ENCODE data around the gene CCDC102B.

The CCDC102B gene

GRCh38 chr18:68800075-68800474 lies 2.2 kb downstream of the CCDC102B start:
- Histone ChIP-seq H3K4me1 (ENCODE audit: control insufficient read depth, low read length) (no peaks in the 10 kb centered on the region), H3K27me3 (ENCODE audit: control insufficient read depth, low read length) (no peaks in the 10 kb centered on the region), H3K9me2 (replicated peaks; ENCODE audit: control insufficient read depth, low read length) (no peaks in the 10 kb centered on the region), H3K36me3 (ENCODE audit: control insufficient read depth, low read length) (no peaks in the 10 kb centered on the region), H4K20me1 (ENCODE audit: control insufficient read depth, insufficient read depth, low read depth, low read length) (no peaks in the 10 kb centered on the region), H3F3A (ENCODE audit: control insufficient read depth, insufficient read depth) (no peaks in the 10 kb centered on the region), H3K27ac (ENCODE audit: low read depth, low read length) (no peak overlapping the region), H3K9me3 (ENCODE audit: control insufficient read depth, insufficient read depth, low read length) (no peaks in the 10 kb centered on the region), H3K4me3 (ENCODE audit: low read length) (no peak overlapping the region), H3K4me2 (ENCODE audit: low read length) (no peak overlapping the region), H3K79me2 (ENCODE audit: control insufficient read depth, low read length) (no peaks in the 10 kb centered on the region)
- TF ChIP-seq CTCF (IDR thresholded peaks at IDR 0.05; ENCODE audit: low read depth, low read length, poor library complexity, severe bottlenecking) = no peak
- TF ChIP-seq EZH2phosphoT487 (IDR thresholded peaks at IDR 0.05; ENCODE audit: borderline replicate concordance, low read length) = no peak

GRCh38 chr18:68803356-68803755 lies 5.5 kb downstream of the CCDC102B start:
- H3K4me2 ChIP-seq (ENCODE audit: low read length) = no peak overlapping the region
- no peaks in the 10 kb centered on the region for H3K9me2 ChIP-seq (replicated peaks; ENCODE audit: control insufficient read depth, low read length)
- H3K9me3 ChIP-seq (ENCODE audit: control insufficient read depth, insufficient read depth, low read length) = no peaks in the 10 kb centered on the region
- no peaks in the 10 kb centered on the region for H3F3A ChIP-seq (ENCODE audit: control insufficient read depth, insufficient read depth)
- H3K4me1 ChIP-seq (ENCODE audit: control insufficient read depth, low read length) = no peaks in the 10 kb centered on the region
- no peak overlapping the region for H3K4me3 ChIP-seq (ENCODE audit: low read length)
- H3K79me2 ChIP-seq (ENCODE audit: control insufficient read depth, low read length) = no peaks in the 10 kb centered on the region
- no peak overlapping the region for H3K27ac ChIP-seq (ENCODE audit: low read depth, low read length)
- no peaks in the 10 kb centered on the region for H4K20me1 ChIP-seq (ENCODE audit: control insufficient read depth, insufficient read depth, low read depth, low read length)
- no peaks in the 10 kb centered on the region for H3K36me3 ChIP-seq (ENCODE audit: control insufficient read depth, low read length)
- TF ChIP-seq EZH2phosphoT487 (IDR thresholded peaks at IDR 0.05; ENCODE audit: borderline replicate concordance, low read length) (no peak), CTCF (IDR thresholded peaks at IDR 0.05; ENCODE audit: low read depth, low read length, poor library complexity, severe bottlenecking) (no peak)
- H3K27me3 ChIP-seq (ENCODE audit: control insufficient read depth, low read length) = no peaks in the 10 kb centered on the region

DNA sequence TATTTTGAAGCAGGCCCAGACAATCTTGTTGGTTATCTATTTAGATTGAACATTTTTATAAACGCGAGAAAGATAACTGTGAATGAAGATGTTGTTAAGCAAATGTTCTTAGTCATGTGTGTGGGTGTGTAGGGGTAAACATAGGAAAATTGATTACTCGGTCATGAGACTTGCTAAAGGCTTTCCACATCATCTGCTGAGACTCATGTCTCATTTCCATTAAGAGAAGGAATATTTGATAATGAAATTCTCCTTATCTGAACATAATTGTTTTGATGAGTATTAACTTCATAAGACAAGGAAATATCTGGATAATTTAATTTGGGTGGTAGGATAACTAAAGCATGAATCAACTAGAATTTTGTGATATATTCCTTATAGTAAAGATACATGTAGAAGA lies 19.7 kb downstream of the CCDC102B start:
- H3K4me1 ChIP-seq (ENCODE audit: control insufficient read depth, low read length) = no peaks in the 10 kb centered on the region
- H3K36me3 ChIP-seq (ENCODE audit: control insufficient read depth, low read length) = no peaks in the 10 kb centered on the region
- no peaks in the 10 kb centered on the region for H3K9me3 ChIP-seq (ENCODE audit: control insufficient read depth, insufficient read depth, low read length)
- TF ChIP-seq EZH2phosphoT487 (IDR thresholded peaks at IDR 0.05; ENCODE audit: borderline replicate concordance, low read length) (no peak), CTCF (IDR thresholded peaks at IDR 0.05; ENCODE audit: low read depth, low read length, poor library complexity, severe bottlenecking) (no peak)
- no peak overlapping the region for H3K4me3 ChIP-seq (ENCODE audit: low read length)
- no peak overlapping the region for H3K4me2 ChIP-seq (ENCODE audit: low read length)
- no peaks in the 10 kb centered on the region for H4K20me1 ChIP-seq (ENCODE audit: control insufficient read depth, insufficient read depth, low read depth, low read length)
- no peaks in the 10 kb centered on the region for H3F3A ChIP-seq (ENCODE audit: control insufficient read depth, insufficient read depth)
- H3K27me3 ChIP-seq (ENCODE audit: control insufficient read depth, low read length) = no peaks in the 10 kb centered on the region
- no peak overlapping the region for H3K27ac ChIP-seq (ENCODE audit: low read depth, low read length)
- no peaks in the 10 kb centered on the region for H3K79me2 ChIP-seq (ENCODE audit: control insufficient read depth, low read length)
- H3K9me2 ChIP-seq (replicated peaks; ENCODE audit: control insufficient read depth, low read length) = no peaks in the 10 kb centered on the region

- H3K9me3 ChIP-seq (ENCODE audit: control insufficient read depth, insufficient read depth, low read length) = peaks cover 2% of the 10 kb centered on the region; the same call in 1 of the 2 replicates
- TF ChIP-seq CTCF (IDR thresholded peaks at IDR 0.05; ENCODE audit: low read depth, low read length, poor library complexity, severe bottlenecking) = no peak
- no peak for TF ChIP-seq EZH2phosphoT487 (IDR thresholded peaks at IDR 0.05; ENCODE audit: borderline replicate concordance, low read length)
- no peaks in the 10 kb centered on the region for H3K27me3 ChIP-seq (ENCODE audit: control insufficient read depth, low read length)
- no peaks in the 10 kb centered on the region for H4K20me1 ChIP-seq (ENCODE audit: control insufficient read depth, insufficient read depth, low read depth, low read length)
- H3K36me3 ChIP-seq (ENCODE audit: control insufficient read depth, low read length) = no peaks in the 10 kb centered on the region
- no peaks in the 10 kb centered on the region for H3K4me1 ChIP-seq (ENCODE audit: control insufficient read depth, low read length)
- no peaks in the 10 kb centered on the region for H3K79me2 ChIP-seq (ENCODE audit: control insufficient read depth, low read length)
- no peaks in the 10 kb centered on the region for H3F3A ChIP-seq (ENCODE audit: control insufficient read depth, insufficient read depth)
- H3K4me2 ChIP-seq (ENCODE audit: low read length) = no peak overlapping the region
- no peaks in the 10 kb centered on the region for H3K9me2 ChIP-seq (replicated peaks; ENCODE audit: control insufficient read depth, low read length)
- H3K27ac ChIP-seq (ENCODE audit: low read depth, low read length) = no peak overlapping the region
- H3K4me3 ChIP-seq (ENCODE audit: low read length) = no peak overlapping the region
Measured at GRCh38 chr18:68818584-68818983, 20.7 kb downstream of the CCDC102B start.
